NCI-H187 (cell line): ENCODE measurements around the gene TIMM17A.
"Not testable (repeated sequence)": the region's sequence is repeated elsewhere in the genome, so short reads cannot be mapped to it uniquely, and the experiment has no call there.

Experiments
- DNase-seq, 2 experiments: peaks; one replicate each; lab custom pipeline; 2025; lab: John Stamatoyannopoulos, UW

TIMM17A gene

DNA sequence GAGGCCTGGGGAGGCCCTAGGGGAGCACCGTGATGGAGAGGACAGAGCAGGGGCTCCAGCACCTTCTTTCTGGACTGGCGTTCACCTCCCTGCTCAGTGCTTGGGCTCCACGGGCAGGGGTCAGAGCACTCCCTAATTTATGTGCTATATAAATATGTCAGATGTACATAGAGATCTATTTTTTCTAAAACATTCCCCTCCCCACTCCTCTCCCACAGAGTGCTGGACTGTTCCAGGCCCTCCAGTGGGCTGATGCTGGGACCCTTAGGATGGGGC, 60.3 kb downstream of the TIMM17A start:
- no peak for DNase-seq

- no peak for DNase-seq
Measured at GRCh38 chr1:202016022-202016810, 60.9 kb downstream of the TIMM17A start.

- no peak for DNase-seq
Measured at GRCh38 chr1:202016811-202017748, 61.8 kb downstream of the TIMM17A start.

- DNase-seq, result peak; percentile 50 to 68
Measured at GRCh38 chr1:202017749-202018467, 62.6 kb downstream of the TIMM17A start.

DNA sequence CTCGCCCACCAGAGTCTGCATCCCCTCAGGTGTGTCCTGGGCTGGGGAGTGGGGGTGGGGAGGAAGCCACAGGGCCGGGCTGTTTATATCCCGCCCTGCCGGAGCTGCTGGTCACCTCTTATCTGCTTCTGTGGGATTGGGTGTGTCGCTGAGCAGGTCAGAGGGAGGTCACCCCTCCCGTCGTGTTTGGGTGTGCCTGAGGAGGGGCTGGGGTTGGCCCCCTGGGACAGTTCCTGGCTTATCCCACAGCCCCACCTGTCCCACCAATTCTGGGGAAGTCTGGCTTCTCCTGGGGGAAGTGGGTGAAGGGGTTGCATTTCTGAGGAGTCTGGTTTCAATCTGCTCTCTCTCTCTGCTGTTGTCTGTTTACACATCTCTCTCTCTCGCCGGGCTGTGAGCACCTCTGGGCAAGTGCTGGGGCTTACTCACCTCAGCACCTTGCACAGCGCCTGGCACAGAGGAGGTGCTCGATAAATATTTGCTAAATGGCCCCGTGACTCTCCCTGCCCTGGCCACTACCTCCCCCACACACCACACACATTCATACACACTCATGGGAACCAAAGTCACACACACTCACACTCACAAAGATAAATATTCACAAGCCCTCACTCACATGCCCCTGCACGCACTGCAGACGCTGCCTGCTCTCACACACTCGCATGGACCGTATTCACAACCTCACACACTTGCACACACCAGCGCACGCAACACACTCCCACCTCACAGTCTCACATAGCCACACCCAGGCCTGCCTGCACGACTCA, 63.3 kb downstream of the TIMM17A start:
- DNase-seq, result peak; percentile 74 to 76

DNA sequence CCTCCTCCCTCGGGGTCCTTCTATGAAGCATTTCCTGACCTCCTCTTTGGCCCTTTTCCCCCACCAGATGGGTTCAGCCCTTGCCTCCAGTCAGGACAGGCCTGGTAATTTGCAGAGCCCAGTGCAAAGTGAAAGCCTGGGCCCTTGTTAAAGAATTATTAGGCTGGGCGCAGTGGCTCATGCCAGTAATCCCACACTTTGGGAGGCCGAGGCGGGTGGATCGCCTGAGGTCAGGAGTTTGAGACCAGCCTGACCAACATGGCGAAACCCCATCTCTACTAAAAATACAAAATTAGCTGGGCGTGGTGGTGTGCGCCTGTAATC, 63.9 kb downstream of the TIMM17A start:
- DNase-seq, result not testable (repeated sequence)
